Activated CD8-positive, alpha-beta memory T cell treated with anti-CD3 and anti-CD28 coated beads for 1 hour (primary cell): Measurements from ENCODE around the gene CREB3L4.

Experiments
- DNase-seq, 2 donors: peaks; one replicate each; pipeline ENCODE4 v3.0.0-alpha.2; 2020; ENCODE audit warnings: low read depth in 1 of 2; ENCODE audit errors: extremely low read depth in 1 of 2

The CREB3L4 gene

GRCh38 chr1:153936011-153936802, 31.5 kb upstream of the CREB3L4 start:
- DNase-seq, result no peak

GRCh38 chr1:153937331-153937730, 30.4 kb upstream of the CREB3L4 start:
- DNase-seq, result no peak

GRCh38 chr1:153938996-153939395, 28.7 kb upstream of the CREB3L4 start:
- no peak for DNase-seq

GRCh38 chr1:153939476-153939875, 28.2 kb upstream of the CREB3L4 start:
- no peak for DNase-seq

- DNase-seq, result no peak
These were observed 26.9 kb upstream of the CREB3L4 start for GRCh38 chr1:153940756-153941155.

GRCh38 chr1:153941826-153942725, 25.6 kb upstream of the CREB3L4 start:
- DNase-seq, result no peak

- no peak for DNase-seq
These were observed 24.7 kb upstream of the CREB3L4 start for GRCh38 chr1:153942766-153943549.

- no peak for DNase-seq
These were observed 23.5 kb upstream of the CREB3L4 start for GRCh38 chr1:153944005-153944826.

GRCh38 chr1:153944827-153945117, 22.9 kb upstream of the CREB3L4 start:
- no peak for DNase-seq

- peak; percentile 57 to 65 for DNase-seq
These were observed 22.4 kb upstream of the CREB3L4 start for GRCh38 chr1:153945131-153945794.

- DNase-seq, result peak in 1 of 2 donors; percentile 62
These were observed 21.7 kb upstream of the CREB3L4 start for GRCh38 chr1:153945795-153946621.

GRCh38 chr1:153946622-153947241, 21.0 kb upstream of the CREB3L4 start, which contains the start of gene DENND4B:
Gene DENND4B, minus strand, starts transcription at chr1:153946718. Its CDS starts 2,344 bp downstream, at chr1:153944374.
- peak in 1 of 2 donors; percentile 63 for DNase-seq

GRCh38 chr1:153951183-153951582, 16.5 kb upstream of the CREB3L4 start:
- DNase-seq, result no peak

GRCh38 chr1:153951801-153952200, 15.9 kb upstream of the CREB3L4 start:
- no peak for DNase-seq

GRCh38 chr1:153953859-153954365, 13.8 kb upstream of the CREB3L4 start:
- no peak for DNase-seq

- DNase-seq, result no peak
These were observed 12.9 kb upstream of the CREB3L4 start for GRCh38 chr1:153954826-153955225.

- no peak for DNase-seq
These were observed 10.5 kb upstream of the CREB3L4 start for GRCh38 chr1:153956997-153957715.

- no peak for DNase-seq
These were observed 10.0 kb upstream of the CREB3L4 start for GRCh38 chr1:153957744-153958110.
